Measurements from ENCODE around the gene AUNIP.

AUNIP gene

DNA sequence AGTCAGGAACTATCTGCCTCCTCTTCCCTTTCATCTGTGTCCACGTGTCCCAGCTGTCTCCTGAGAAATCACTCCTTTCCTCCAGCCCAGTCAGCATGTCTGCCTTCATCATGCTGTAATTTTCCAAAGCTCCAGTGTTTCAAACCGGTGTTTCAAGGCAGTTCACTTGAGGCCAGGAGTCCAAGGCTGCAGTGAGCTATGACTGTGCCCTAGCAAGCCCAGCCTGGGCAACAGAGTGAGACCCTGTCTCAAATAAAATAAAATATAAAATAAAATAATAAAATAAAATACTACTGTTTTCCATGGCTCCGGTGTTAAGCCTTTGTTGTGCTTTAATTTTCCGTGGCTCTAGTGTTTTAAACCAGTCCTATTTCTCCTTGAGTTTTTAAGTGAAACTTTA lies 67.1 kb downstream of the AUNIP start:
- Histone ChIP-seq H3K27ac (ENCODE audit: low read length) (no peak overlapping the region), H2AFZ (ENCODE audit: low read length) (no peak overlapping the region), H4K20me1 (ENCODE audit: insufficient read depth, low read length) (no peaks in the 10 kb centered on the region), H3K9me3 (replicated peaks; ENCODE audit: insufficient read depth, low read length) (no peaks in the 10 kb centered on the region), H3F3A (ENCODE audit: insufficient read depth, low read length) (no peaks in the 10 kb centered on the region), H3K79me2 (ENCODE audit: low read length) (no peaks in the 10 kb centered on the region), H3K9ac (ENCODE audit: low read length) (no peak overlapping the region), H3K9me2 (replicated peaks; ENCODE audit: insufficient read depth, low read length) (no peaks in the 10 kb centered on the region), H3K4me1 (ENCODE audit: low read length) (peaks cover 8% of the 10 kb centered on the region), H3K4me3 (ENCODE audit: low read length) (no peak overlapping the region), H3K36me3 (replicated peaks; ENCODE audit: insufficient read depth, low read length) (no peaks in the 10 kb centered on the region), H3K4me2 (ENCODE audit: low read depth, low read length) (no peak overlapping the region), H3K27me3 (replicated peaks; ENCODE audit: insufficient read depth, low read length) (no peaks in the 10 kb centered on the region)
- TF ChIP-seq, protein P1, sequence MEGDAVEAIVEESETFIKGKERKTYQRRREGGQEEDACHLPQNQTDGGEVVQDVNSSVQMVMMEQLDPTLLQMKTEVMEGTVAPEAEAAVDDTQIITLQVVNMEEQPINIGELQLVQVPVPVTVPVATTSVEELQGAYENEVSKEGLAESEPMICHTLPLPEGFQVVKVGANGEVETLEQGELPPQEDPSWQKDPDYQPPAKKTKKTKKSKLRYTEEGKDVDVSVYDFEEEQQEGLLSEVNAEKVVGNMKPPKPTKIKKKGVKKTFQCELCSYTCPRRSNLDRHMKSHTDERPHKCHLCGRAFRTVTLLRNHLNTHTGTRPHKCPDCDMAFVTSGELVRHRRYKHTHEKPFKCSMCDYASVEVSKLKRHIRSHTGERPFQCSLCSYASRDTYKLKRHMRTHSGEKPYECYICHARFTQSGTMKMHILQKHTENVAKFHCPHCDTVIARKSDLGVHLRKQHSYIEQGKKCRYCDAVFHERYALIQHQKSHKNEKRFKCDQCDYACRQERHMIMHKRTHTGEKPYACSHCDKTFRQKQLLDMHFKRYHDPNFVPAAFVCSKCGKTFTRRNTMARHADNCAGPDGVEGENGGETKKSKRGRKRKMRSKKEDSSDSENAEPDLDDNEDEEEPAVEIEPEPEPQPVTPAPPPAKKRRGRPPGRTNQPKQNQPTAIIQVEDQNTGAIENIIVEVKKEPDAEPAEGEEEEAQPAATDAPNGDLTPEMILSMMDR (IDR thresholded peaks at IDR 0.05; ENCODE audit: low read length): no peak
- TF ChIP-seq EZH2phosphoT487 (IDR thresholded peaks at IDR 0.05; ENCODE audit: low read length): no peak
- TF ChIP-seq EZH2 (optimal IDR thresholded peaks at IDR 0.05; ENCODE audit: low read depth, low read length): no peak
- no peak for DNase-seq

DNA sequence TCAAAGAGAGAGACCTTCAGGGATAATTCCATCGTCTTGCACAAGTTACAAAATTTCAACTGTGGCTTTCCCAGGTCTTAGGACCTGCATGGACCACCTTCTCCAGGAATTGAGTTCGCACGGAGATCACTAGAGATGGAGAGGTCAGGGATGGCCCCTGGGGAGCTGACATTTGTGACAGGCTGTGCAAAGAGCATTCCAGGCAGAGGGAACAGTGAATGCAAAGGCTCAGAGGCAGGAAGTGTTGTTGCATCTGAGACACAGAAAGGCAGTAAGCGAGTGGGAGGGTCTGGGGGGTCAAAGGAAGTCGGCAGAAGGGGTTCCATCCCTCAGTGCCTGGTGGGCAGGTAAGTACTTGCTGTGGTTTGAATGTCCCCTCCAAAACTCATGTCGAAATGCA lies 68.8 kb downstream of the AUNIP start:
- no peaks in the 10 kb centered on the region for H3K27me3 ChIP-seq (replicated peaks; ENCODE audit: insufficient read depth, low read length)
- no peak overlapping the region for H2AFZ ChIP-seq (ENCODE audit: low read length)
- H3K36me3 ChIP-seq (replicated peaks; ENCODE audit: insufficient read depth, low read length): no peaks in the 10 kb centered on the region
- TF ChIP-seq, protein P1 (IDR thresholded peaks at IDR 0.05; ENCODE audit: low read length): no peak
- TF ChIP-seq EZH2phosphoT487 (IDR thresholded peaks at IDR 0.05; ENCODE audit: low read length): no peak
- TF ChIP-seq EZH2 (optimal IDR thresholded peaks at IDR 0.05; ENCODE audit: low read depth, low read length): no peak
- H3K9me3 ChIP-seq (replicated peaks; ENCODE audit: insufficient read depth, low read length): no peaks in the 10 kb centered on the region
- no peaks in the 10 kb centered on the region for H3F3A ChIP-seq (ENCODE audit: insufficient read depth, low read length)
- no peaks in the 10 kb centered on the region for H3K9me2 ChIP-seq (replicated peaks; ENCODE audit: insufficient read depth, low read length)
- DNase-seq: no peak
- H3K4me1 ChIP-seq (ENCODE audit: low read length): 0 out of 2 replicates have a peak, but pooled peaks cover 6% of the 10 kb centered on the region
- H3K27ac ChIP-seq (ENCODE audit: low read length): no peak overlapping the region
- no peak overlapping the region for H3K9ac ChIP-seq (ENCODE audit: low read length)
- H3K4me3 ChIP-seq (ENCODE audit: low read length): no peak overlapping the region
- H4K20me1 ChIP-seq (ENCODE audit: insufficient read depth, low read length): no peaks in the 10 kb centered on the region
- no peak overlapping the region for H3K4me2 ChIP-seq (ENCODE audit: low read depth, low read length)
- no peaks in the 10 kb centered on the region for H3K79me2 ChIP-seq (ENCODE audit: low read length)

DNA sequence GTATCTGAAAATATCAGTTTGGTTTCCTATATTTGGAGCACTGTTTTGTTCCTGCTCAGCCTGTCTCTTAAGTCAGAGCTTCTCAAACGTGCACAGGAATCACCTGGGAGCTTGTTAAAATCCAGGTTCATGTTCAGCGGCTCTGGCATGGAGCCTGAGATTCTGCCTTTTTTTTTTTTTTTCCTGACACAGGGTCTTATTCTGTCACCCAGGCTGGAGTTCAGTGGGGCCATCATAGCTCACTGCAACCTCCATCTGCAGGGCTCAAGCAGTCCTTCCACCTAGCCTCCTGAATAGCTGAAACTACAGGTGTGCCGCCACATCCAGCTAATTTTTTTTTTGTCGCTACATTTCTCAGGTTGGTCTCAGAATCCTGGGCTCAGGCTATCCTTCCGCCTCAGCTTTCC lies 71.5 kb downstream of the AUNIP start:
- Histone ChIP-seq H3K36me3 (replicated peaks; ENCODE audit: insufficient read depth, low read length) (no peaks in the 10 kb centered on the region), H3K79me2 (ENCODE audit: low read length) (no peaks in the 10 kb centered on the region), H4K20me1 (ENCODE audit: insufficient read depth, low read length) (no peaks in the 10 kb centered on the region)

More for the DNA sequence above, 71.5 kb downstream of the AUNIP start:
- no peak overlapping the region for H3K4me2 ChIP-seq (ENCODE audit: low read depth, low read length)
- H2AFZ ChIP-seq (ENCODE audit: low read length): no peak overlapping the region
- H3F3A ChIP-seq (ENCODE audit: insufficient read depth, low read length): no peaks in the 10 kb centered on the region
- no peak overlapping the region for H3K4me3 ChIP-seq (ENCODE audit: low read length)
- no peaks in the 10 kb centered on the region for H3K27me3 ChIP-seq (replicated peaks; ENCODE audit: insufficient read depth, low read length)
- H3K4me1 ChIP-seq (ENCODE audit: low read length): 0 out of 2 replicates have a peak, but pooled peaks cover 6% of the 10 kb centered on the region
- H3K9ac ChIP-seq (ENCODE audit: low read length): no peak overlapping the region
- no peaks in the 10 kb centered on the region for H3K9me2 ChIP-seq (replicated peaks; ENCODE audit: insufficient read depth, low read length)
- no peaks in the 10 kb centered on the region for H3K9me3 ChIP-seq (replicated peaks; ENCODE audit: insufficient read depth, low read length)
- TF ChIP-seq, protein P1 (IDR thresholded peaks at IDR 0.05; ENCODE audit: low read length): no peak
- TF ChIP-seq EZH2 (optimal IDR thresholded peaks at IDR 0.05; ENCODE audit: low read depth, low read length) (no peak), EZH2phosphoT487 (IDR thresholded peaks at IDR 0.05; ENCODE audit: low read length) (no peak)
- no peak for DNase-seq
- no peak overlapping the region for H3K27ac ChIP-seq (ENCODE audit: low read length)
